Neural cell (in vitro differentiated cells): ENCODE data around the gene TPT1. TPM values are rescaled to one million over a fixed set of nuclear protein-coding genes. Genes with fewer than 3 reads are reported as not detected.

Source experiments
- H2AFZ ChIP-seq: fragments of 200-600, 300-800 bp; sonication (generic), shearing (Covaris generic); 2 replicates; pipeline ENCODE4 v1.6.0; 2014; ENCODE audit warnings: low read depth, mild to moderate bottlenecking, antibody characterized with exemption, low read length, moderate library complexity
- H3F3A ChIP-seq: fragments of 200-600 bp; shearing (Covaris generic); 2 replicates; pipeline ENCODE4 v1.6.1; 2016; ENCODE audit warnings: mild to moderate bottlenecking, moderate library complexity, mixed read lengths, antibody characterized with exemption, low read length; ENCODE audit not compliant: insufficient read depth, poor library complexity, severe bottlenecking
- H3K27ac ChIP-seq: fragments of 200-600, 300-800 bp; sonication (generic), shearing (Covaris generic); 2 replicates; pipeline ENCODE4 v1.5.1; 2014; ENCODE audit warnings: mild to moderate bottlenecking, low read length, moderate library complexity
- H3K27me3 ChIP-seq: fragments of 300-800, 200-600 bp; sonication (generic), shearing (Covaris generic); 2 replicates; pipeline ENCODE4 v1.6.0; 2014; ENCODE audit warnings: mild to moderate bottlenecking, low read depth, low read length, moderate library complexity; ENCODE audit not compliant: insufficient read depth
- H3K36me3 ChIP-seq: fragments of 300-800, 200-600 bp; sonication (generic), shearing (Covaris generic); 2 replicates; pipeline ENCODE4 v1.5.1; 2014; ENCODE audit warnings: mild to moderate bottlenecking, antibody characterized with exemption, low read length, moderate library complexity; ENCODE audit not compliant: insufficient read depth
- H3K4me2 ChIP-seq: fragments of 300-800, 200-600 bp; sonication (generic), shearing (Covaris generic); 2 replicates; pipeline ENCODE4 v1.6.0; 2014; ENCODE audit warnings: mild to moderate bottlenecking, low read length
- H3K4me3 ChIP-seq: fragments of 300-800, 200-600 bp; sonication (generic), shearing (Covaris generic); 2 replicates; pipeline ENCODE4 v1.5.1; 2014; ENCODE audit warnings: mild to moderate bottlenecking, low read length, moderate library complexity
- H3K79me2 ChIP-seq: fragments of 200-600 bp; shearing (Covaris generic); replicated peaks from 2 replicates; pipeline ENCODE4 v1.6.0; 2014; ENCODE audit warnings: mild to moderate bottlenecking, low read length, moderate library complexity; ENCODE audit not compliant: insufficient read depth
- H3K9ac ChIP-seq: fragments of 300-800, 200-600 bp; sonication (generic), shearing (Covaris generic); 2 replicates; pipeline ENCODE4 v1.6.1; 2016; ENCODE audit warnings: mild to moderate bottlenecking, low read length, mixed read lengths
- H3K9me2 ChIP-seq: fragments of 200-600 bp; shearing (Covaris generic); 2 replicates; pipeline ENCODE4 v1.6.1; 2016; ENCODE audit warnings: mild to moderate bottlenecking, low read length, mixed read lengths; ENCODE audit not compliant: insufficient read depth
- H3K9me3 ChIP-seq: fragments of 200-600, 300-800 bp; sonication (generic), shearing (Covaris generic); 2 replicates; pipeline ENCODE4 v1.6.1; 2016; ENCODE audit warnings: mild to moderate bottlenecking, mixed run types, low read length, moderate library complexity, mixed read lengths
- H4K20me1 ChIP-seq: fragments of 200-600 bp; shearing (Covaris generic); 2 replicates; pipeline ENCODE4 v1.6.1; 2016; ENCODE audit warnings: mild to moderate bottlenecking, mixed run types; ENCODE audit not compliant: insufficient read depth
- EP300 ChIP-seq: fragments of 450-650 bp; conservative IDR thresholded peaks from 2 replicates; pipeline ENCODE4 v1.6.1; 2014; ENCODE audit warnings: antibody characterized with exemption, mild to moderate bottlenecking, moderate library complexity; ENCODE audit not compliant: poor library complexity, severe bottlenecking
- EZH2 ChIP-seq: fragments of 200-600, 300-800 bp; shearing (Covaris generic), sonication (generic); IDR thresholded peaks from 2 replicates; pipeline ENCODE4 v1.6.1; 2014; ENCODE audit warnings: antibody characterized with exemption, low read length, borderline replicate concordance, mild to moderate bottlenecking; ENCODE audit not compliant: insufficient read depth, poor library complexity, severe bottlenecking
- MXI1 ChIP-seq: fragments of 450-650 bp; conservative IDR thresholded peaks from 2 replicates; pipeline ENCODE4 v1.6.1; 2014; ENCODE audit warnings: antibody characterized with exemption, mild to moderate bottlenecking; ENCODE audit not compliant: poor library complexity, severe bottlenecking
- POLR2AphosphoS5 ChIP-seq: IDR thresholded peaks from 2 replicates; pipeline ENCODE4 v1.6.1; 2012
- RAD21 ChIP-seq: fragments of 450-650 bp; conservative IDR thresholded peaks from 2 replicates; pipeline ENCODE4 v1.6.1; 2014; ENCODE audit warnings: antibody characterized with exemption, mild to moderate bottlenecking, moderate library complexity
- SMC3 ChIP-seq: fragments of 450-650 bp; conservative IDR thresholded peaks from 2 replicates; pipeline ENCODE4 v1.6.1; 2014; ENCODE audit warnings: antibody characterized with exemption, mild to moderate bottlenecking, moderate library complexity; ENCODE audit not compliant: poor library complexity
- TAF1 ChIP-seq: IDR thresholded peaks from 2 replicates; pipeline ENCODE4 v1.6.1; 2012; ENCODE audit warnings: low read depth
- polyA plus RNA-seq: library from polyadenylated mRNA; depleted of rRNA; stranded (reverse); fragments of >200 nt; gene quantifications from 2 replicates; pipeline ENCODE4 v1.2.3, GENCODE V29; 2014
- TF ChIP-seq, protein P1 (sequence below): fragments of 450-650 bp; IDR thresholded peaks from 2 replicates; pipeline ENCODE4 v1.5.1; 2014; ENCODE audit warnings: antibody characterized with exemption, mild to moderate bottlenecking, moderate library complexity; ENCODE audit not compliant: poor library complexity, severe bottlenecking
- TF ChIP-seq, protein P2 (sequence below): IDR thresholded peaks from 2 replicates; pipeline ENCODE4 v1.6.1; 2012; ENCODE audit warnings: borderline replicate concordance

Gene TPT1
- polyA plus RNA-seq, 1 donor from 2014 or later: 2,071 TPM

DNA sequence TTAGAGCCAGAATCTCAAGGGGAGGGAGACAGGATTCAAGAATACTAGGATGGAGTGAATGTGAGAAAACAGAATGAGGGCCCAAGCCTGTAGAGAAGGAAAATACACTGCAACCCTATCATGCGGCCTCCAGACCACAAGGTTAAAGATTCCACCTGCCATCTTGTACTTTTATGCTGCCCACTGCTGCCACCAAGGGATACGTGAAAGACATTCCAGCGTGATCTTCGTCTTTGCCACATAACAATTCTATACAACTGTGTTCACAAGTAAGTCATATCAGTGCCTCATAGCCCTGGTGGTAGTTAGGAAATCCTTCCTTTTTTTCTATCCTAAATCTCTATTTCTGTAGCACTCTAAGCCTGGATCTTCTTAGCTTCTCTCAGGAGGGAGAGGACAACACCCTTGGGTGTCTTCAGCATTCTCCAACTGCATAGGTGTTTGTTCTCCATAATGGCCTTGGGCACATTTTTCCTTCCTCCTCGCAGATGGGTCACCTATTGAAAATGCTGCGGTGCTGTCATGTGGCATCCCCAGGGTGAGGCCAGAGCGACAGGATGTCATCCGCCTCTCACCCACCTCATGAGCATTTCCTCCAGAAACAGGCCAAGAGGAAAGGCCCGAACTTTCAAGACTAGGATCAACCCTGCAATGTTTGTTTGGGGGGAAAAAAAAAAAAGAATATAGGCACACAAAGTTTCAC, 13.6 kb downstream of the TPT1 start:
- H3K4me2 ChIP-seq: no peak overlapping the region
- H3K4me3 ChIP-seq: no peak overlapping the region
- no peaks in the 10 kb centered on the region for H4K20me1 ChIP-seq
- H2AFZ ChIP-seq: no peak overlapping the region
- no peaks in the 10 kb centered on the region for H3F3A ChIP-seq
- H3K9me2 ChIP-seq: no peaks in the 10 kb centered on the region
- no peaks in the 10 kb centered on the region for H3K9me3 ChIP-seq
- no peaks in the 10 kb centered on the region for H3K27me3 ChIP-seq
- H3K27ac ChIP-seq: no peak overlapping the region
- no peak overlapping the region for H3K9ac ChIP-seq
- no peaks in the 10 kb centered on the region for H3K36me3 ChIP-seq
- TF ChIP-seq, protein P1, sequence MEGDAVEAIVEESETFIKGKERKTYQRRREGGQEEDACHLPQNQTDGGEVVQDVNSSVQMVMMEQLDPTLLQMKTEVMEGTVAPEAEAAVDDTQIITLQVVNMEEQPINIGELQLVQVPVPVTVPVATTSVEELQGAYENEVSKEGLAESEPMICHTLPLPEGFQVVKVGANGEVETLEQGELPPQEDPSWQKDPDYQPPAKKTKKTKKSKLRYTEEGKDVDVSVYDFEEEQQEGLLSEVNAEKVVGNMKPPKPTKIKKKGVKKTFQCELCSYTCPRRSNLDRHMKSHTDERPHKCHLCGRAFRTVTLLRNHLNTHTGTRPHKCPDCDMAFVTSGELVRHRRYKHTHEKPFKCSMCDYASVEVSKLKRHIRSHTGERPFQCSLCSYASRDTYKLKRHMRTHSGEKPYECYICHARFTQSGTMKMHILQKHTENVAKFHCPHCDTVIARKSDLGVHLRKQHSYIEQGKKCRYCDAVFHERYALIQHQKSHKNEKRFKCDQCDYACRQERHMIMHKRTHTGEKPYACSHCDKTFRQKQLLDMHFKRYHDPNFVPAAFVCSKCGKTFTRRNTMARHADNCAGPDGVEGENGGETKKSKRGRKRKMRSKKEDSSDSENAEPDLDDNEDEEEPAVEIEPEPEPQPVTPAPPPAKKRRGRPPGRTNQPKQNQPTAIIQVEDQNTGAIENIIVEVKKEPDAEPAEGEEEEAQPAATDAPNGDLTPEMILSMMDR: no peak
- TF ChIP-seq SMC3 (no peak), TAF1 (no peak), MXI1 (no peak), EP300 (no peak), EZH2 (no peak), POLR2AphosphoS5 (no peak)
- TF ChIP-seq, protein P2, sequence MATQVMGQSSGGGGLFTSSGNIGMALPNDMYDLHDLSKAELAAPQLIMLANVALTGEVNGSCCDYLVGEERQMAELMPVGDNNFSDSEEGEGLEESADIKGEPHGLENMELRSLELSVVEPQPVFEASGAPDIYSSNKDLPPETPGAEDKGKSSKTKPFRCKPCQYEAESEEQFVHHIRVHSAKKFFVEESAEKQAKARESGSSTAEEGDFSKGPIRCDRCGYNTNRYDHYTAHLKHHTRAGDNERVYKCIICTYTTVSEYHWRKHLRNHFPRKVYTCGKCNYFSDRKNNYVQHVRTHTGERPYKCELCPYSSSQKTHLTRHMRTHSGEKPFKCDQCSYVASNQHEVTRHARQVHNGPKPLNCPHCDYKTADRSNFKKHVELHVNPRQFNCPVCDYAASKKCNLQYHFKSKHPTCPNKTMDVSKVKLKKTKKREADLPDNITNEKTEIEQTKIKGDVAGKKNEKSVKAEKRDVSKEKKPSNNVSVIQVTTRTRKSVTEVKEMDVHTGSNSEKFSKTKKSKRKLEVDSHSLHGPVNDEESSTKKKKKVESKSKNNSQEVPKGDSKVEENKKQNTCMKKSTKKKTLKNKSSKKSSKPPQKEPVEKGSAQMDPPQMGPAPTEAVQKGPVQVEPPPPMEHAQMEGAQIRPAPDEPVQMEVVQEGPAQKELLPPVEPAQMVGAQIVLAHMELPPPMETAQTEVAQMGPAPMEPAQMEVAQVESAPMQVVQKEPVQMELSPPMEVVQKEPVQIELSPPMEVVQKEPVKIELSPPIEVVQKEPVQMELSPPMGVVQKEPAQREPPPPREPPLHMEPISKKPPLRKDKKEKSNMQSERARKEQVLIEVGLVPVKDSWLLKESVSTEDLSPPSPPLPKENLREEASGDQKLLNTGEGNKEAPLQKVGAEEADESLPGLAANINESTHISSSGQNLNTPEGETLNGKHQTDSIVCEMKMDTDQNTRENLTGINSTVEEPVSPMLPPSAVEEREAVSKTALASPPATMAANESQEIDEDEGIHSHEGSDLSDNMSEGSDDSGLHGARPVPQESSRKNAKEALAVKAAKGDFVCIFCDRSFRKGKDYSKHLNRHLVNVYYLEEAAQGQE: no peak
- H3K79me2 ChIP-seq: no peaks in the 10 kb centered on the region

DNA sequence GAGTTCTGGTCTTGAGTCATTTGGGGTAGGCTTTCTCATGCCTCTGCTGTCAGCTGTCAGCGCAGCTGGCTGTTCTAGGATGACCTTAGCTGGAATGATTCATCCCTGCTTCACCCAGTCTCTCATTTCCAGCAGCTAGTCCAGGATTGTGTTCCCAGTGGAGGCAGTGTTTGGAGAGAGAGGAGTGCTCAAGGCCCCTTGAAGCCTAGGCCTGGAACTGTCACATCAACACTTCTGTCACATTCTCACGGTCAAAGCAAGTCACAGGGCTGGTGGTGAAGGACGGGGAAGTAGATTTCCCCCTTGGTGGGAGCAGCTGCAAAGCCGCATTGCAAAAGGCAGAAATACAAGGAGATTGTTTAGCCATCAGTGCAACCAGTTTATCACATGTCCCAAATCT, 15.2 kb downstream of the TPT1 start:
- no peaks in the 10 kb centered on the region for H3K9me2 ChIP-seq
- no peak for TF ChIP-seq TAF1
- TF ChIP-seq, protein P1: no peak
- TF ChIP-seq, protein P2: no peak
- no peak for TF ChIP-seq RAD21
- TF ChIP-seq POLR2AphosphoS5: no peak
- TF ChIP-seq EZH2: no peak
- no peak for TF ChIP-seq MXI1
- H4K20me1 ChIP-seq: no peaks in the 10 kb centered on the region
- no peak overlapping the region for H2AFZ ChIP-seq
- H3F3A ChIP-seq: no peaks in the 10 kb centered on the region
- H3K9ac ChIP-seq: no peak overlapping the region
- no peaks in the 10 kb centered on the region for H3K27me3 ChIP-seq
- H3K79me2 ChIP-seq: no peaks in the 10 kb centered on the region
- H3K9me3 ChIP-seq: no peaks in the 10 kb centered on the region
- no peak overlapping the region for H3K4me3 ChIP-seq
- H3K4me2 ChIP-seq: no peak overlapping the region
- H3K36me3 ChIP-seq: no peaks in the 10 kb centered on the region
- H3K27ac ChIP-seq: no peak overlapping the region
